HEK293 (cell line): ENCODE measurements around the gene SCYGR3.

Source experiments
- YY1 ChIP-seq: fragments of 450-650 bp; formaldehyde crosslinking; IDR thresholded peaks from 2 replicates; pipeline ENCODE4 v1.5.1; 2018; ENCODE audit warnings: missing biosample characterization, missing genetic modification characterization
- ZBTB7A ChIP-seq: fragments of 450-650 bp; formaldehyde crosslinking; IDR thresholded peaks from 2 replicates; pipeline ENCODE4 v1.5.1; 2016; ENCODE audit warnings: low read depth, missing biosample characterization, missing genetic modification characterization
- ZNF302 ChIP-seq: fragments of 450-650 bp; formaldehyde crosslinking; IDR thresholded peaks from 2 replicates; pipeline ENCODE4 v1.5.1; 2016; ENCODE audit warnings: missing biosample characterization, missing genetic modification characterization, low read depth
- ZNF510 ChIP-seq: fragments of 450-650 bp; formaldehyde crosslinking; IDR thresholded peaks from 2 replicates; pipeline ENCODE4 v1.5.1; 2018; ENCODE audit warnings: mild to moderate bottlenecking, missing genetic modification characterization, missing biosample characterization; ENCODE audit not compliant: insufficient replicate concordance
- ZNF747 ChIP-seq: fragments of 450-650 bp; formaldehyde crosslinking; IDR thresholded peaks from 2 replicates; pipeline ENCODE4 v1.5.1; 2016; ENCODE audit warnings: missing biosample characterization, missing genetic modification characterization
- TF ChIP-seq, protein P1 (sequence below): fragments of 450-650 bp; formaldehyde crosslinking; IDR thresholded peaks from 2 replicates; pipeline ENCODE4 v1.5.1; 2017; ENCODE audit warnings: missing biosample characterization, missing genetic modification characterization
- TF ChIP-seq, protein P2 (sequence below): fragments of 450-650 bp; IDR thresholded peaks from 2 replicates; pipeline ENCODE4 v1.5.1; 2018; ENCODE audit warnings: missing biosample characterization, missing genetic modification characterization
- TF ChIP-seq, protein P3 (sequence below): fragments of 450-650 bp; formaldehyde crosslinking; IDR thresholded peaks from 2 replicates; pipeline ENCODE4 v1.5.1; 2016; ENCODE audit warnings: missing biosample characterization, missing genetic modification characterization
- TF ChIP-seq, protein P4 (sequence below): fragments of 450-650 bp; formaldehyde crosslinking; IDR thresholded peaks from 2 replicates; pipeline ENCODE4 v1.5.1; 2016; ENCODE audit warnings: missing biosample characterization, missing genetic modification characterization

- TF ChIP-seq, protein P1, sequence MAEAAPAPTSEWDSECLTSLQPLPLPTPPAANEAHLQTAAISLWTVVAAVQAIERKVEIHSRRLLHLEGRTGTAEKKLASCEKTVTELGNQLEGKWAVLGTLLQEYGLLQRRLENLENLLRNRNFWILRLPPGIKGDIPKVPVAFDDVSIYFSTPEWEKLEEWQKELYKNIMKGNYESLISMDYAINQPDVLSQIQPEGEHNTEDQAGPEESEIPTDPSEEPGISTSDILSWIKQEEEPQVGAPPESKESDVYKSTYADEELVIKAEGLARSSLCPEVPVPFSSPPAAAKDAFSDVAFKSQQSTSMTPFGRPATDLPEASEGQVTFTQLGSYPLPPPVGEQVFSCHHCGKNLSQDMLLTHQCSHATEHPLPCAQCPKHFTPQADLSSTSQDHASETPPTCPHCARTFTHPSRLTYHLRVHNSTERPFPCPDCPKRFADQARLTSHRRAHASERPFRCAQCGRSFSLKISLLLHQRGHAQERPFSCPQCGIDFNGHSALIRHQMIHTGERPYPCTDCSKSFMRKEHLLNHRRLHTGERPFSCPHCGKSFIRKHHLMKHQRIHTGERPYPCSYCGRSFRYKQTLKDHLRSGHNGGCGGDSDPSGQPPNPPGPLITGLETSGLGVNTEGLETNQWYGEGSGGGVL (tag by site-specific recombination) = no peak
- TF ChIP-seq, protein P2, sequence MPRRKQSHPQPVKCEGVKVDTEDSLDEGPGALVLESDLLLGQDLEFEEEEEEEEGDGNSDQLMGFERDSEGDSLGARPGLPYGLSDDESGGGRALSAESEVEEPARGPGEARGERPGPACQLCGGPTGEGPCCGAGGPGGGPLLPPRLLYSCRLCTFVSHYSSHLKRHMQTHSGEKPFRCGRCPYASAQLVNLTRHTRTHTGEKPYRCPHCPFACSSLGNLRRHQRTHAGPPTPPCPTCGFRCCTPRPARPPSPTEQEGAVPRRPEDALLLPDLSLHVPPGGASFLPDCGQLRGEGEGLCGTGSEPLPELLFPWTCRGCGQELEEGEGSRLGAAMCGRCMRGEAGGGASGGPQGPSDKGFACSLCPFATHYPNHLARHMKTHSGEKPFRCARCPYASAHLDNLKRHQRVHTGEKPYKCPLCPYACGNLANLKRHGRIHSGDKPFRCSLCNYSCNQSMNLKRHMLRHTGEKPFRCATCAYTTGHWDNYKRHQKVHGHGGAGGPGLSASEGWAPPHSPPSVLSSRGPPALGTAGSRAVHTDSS (tag by site-specific recombination) = no peak
- TF ChIP-seq ZBTB7A (tag by site-specific recombination) (no peak), ZNF302 (tag by site-specific recombination) (no peak), ZNF747 (tag by site-specific recombination) (no peak), ZNF510 (no peak), YY1 (tag by site-specific recombination) (no peak)
- TF ChIP-seq, protein P3, sequence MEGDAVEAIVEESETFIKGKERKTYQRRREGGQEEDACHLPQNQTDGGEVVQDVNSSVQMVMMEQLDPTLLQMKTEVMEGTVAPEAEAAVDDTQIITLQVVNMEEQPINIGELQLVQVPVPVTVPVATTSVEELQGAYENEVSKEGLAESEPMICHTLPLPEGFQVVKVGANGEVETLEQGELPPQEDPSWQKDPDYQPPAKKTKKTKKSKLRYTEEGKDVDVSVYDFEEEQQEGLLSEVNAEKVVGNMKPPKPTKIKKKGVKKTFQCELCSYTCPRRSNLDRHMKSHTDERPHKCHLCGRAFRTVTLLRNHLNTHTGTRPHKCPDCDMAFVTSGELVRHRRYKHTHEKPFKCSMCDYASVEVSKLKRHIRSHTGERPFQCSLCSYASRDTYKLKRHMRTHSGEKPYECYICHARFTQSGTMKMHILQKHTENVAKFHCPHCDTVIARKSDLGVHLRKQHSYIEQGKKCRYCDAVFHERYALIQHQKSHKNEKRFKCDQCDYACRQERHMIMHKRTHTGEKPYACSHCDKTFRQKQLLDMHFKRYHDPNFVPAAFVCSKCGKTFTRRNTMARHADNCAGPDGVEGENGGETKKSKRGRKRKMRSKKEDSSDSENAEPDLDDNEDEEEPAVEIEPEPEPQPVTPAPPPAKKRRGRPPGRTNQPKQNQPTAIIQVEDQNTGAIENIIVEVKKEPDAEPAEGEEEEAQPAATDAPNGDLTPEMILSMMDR (tag by site-specific recombination) = no peak
- TF ChIP-seq, protein P4, sequence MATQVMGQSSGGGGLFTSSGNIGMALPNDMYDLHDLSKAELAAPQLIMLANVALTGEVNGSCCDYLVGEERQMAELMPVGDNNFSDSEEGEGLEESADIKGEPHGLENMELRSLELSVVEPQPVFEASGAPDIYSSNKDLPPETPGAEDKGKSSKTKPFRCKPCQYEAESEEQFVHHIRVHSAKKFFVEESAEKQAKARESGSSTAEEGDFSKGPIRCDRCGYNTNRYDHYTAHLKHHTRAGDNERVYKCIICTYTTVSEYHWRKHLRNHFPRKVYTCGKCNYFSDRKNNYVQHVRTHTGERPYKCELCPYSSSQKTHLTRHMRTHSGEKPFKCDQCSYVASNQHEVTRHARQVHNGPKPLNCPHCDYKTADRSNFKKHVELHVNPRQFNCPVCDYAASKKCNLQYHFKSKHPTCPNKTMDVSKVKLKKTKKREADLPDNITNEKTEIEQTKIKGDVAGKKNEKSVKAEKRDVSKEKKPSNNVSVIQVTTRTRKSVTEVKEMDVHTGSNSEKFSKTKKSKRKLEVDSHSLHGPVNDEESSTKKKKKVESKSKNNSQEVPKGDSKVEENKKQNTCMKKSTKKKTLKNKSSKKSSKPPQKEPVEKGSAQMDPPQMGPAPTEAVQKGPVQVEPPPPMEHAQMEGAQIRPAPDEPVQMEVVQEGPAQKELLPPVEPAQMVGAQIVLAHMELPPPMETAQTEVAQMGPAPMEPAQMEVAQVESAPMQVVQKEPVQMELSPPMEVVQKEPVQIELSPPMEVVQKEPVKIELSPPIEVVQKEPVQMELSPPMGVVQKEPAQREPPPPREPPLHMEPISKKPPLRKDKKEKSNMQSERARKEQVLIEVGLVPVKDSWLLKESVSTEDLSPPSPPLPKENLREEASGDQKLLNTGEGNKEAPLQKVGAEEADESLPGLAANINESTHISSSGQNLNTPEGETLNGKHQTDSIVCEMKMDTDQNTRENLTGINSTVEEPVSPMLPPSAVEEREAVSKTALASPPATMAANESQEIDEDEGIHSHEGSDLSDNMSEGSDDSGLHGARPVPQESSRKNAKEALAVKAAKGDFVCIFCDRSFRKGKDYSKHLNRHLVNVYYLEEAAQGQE (tag by site-specific recombination) = no peak
These were observed 12.0 kb upstream of the SCYGR3 start for GRCh38 chr2:227626580-227627151.
